Fibroblast of the conjunctiva (primary cell): ENCODE measurements around the gene MACROD2.
A peak's percentile ranks its signal among the peaks of the same experiment; 100 is the strongest.

Experiments used
- DNase-seq: peaks from one replicate; pipeline ENCODE4 v3.0.0-alpha.2; 2010; ENCODE audit warnings: low read depth

The MACROD2 gene

GRCh38 chr20:14711652-14712051 is 716.3 kb downstream of the MACROD2 start:
- DNase-seq: no peak

- DNase-seq: peak; percentile 29
These were observed 717.0 kb downstream of the MACROD2 start for GRCh38 chr20:14712302-14712739.

- no peak for DNase-seq
These were observed 720.1 kb downstream of the MACROD2 start for GRCh38 chr20:14715400-14715799.

GRCh38 chr20:14716351-14716801 is 721.1 kb downstream of the MACROD2 start:
- no peak for DNase-seq

- no peak for DNase-seq
These were observed 722.1 kb downstream of the MACROD2 start for GRCh38 chr20:14717134-14717999.

GRCh38 chr20:14720251-14720650 is 724.9 kb downstream of the MACROD2 start:
- no peak for DNase-seq

- DNase-seq: no peak
These were observed 726.7 kb downstream of the MACROD2 start for GRCh38 chr20:14721926-14722452.

- DNase-seq: no peak
These were observed 728.3 kb downstream of the MACROD2 start for GRCh38 chr20:14723614-14724013.

- DNase-seq: no peak
These were observed 728.7 kb downstream of the MACROD2 start for GRCh38 chr20:14724036-14724435.

GRCh38 chr20:14724468-14724867 is 729.2 kb downstream of the MACROD2 start:
- DNase-seq: no peak

- DNase-seq: no peak
These were observed 731.3 kb downstream of the MACROD2 start for GRCh38 chr20:14726591-14726990.

- peak; percentile 10 for DNase-seq
These were observed 732.3 kb downstream of the MACROD2 start for GRCh38 chr20:14727485-14728150.

GRCh38 chr20:14729390-14729789 is 734.1 kb downstream of the MACROD2 start:
- no peak for DNase-seq

GRCh38 chr20:14732343-14732742 is 737.0 kb downstream of the MACROD2 start:
- no peak for DNase-seq

GRCh38 chr20:14732996-14733395 is 737.7 kb downstream of the MACROD2 start:
- DNase-seq: no peak

- no peak for DNase-seq
These were observed 745.1 kb downstream of the MACROD2 start for GRCh38 chr20:14740380-14740779.

GRCh38 chr20:14741616-14742015 is 746.3 kb downstream of the MACROD2 start:
- DNase-seq: no peak

- no peak for DNase-seq
These were observed 749.4 kb downstream of the MACROD2 start for GRCh38 chr20:14744723-14745122.

GRCh38 chr20:14745830-14746229 is 750.5 kb downstream of the MACROD2 start:
- DNase-seq: no peak

- no peak for DNase-seq
These were observed 755.9 kb downstream of the MACROD2 start for GRCh38 chr20:14751191-14751590.

- DNase-seq: no peak
These were observed 762.4 kb downstream of the MACROD2 start for GRCh38 chr20:14757728-14758127.

- DNase-seq: no peak
These were observed 763.0 kb downstream of the MACROD2 start for GRCh38 chr20:14758356-14758755.

GRCh38 chr20:14759979-14760378 is 764.7 kb downstream of the MACROD2 start:
- no peak for DNase-seq
